OCI-LY1 (cell line): ENCODE data around the gene LRRC4B.

Source experiments
- CTCF ChIP-seq: fragments of 200-600 bp; sonication (generic), shearing (Covaris generic); IDR thresholded peaks from 2 replicates; pipeline ENCODE4 v1.5.1; 2017; ENCODE audit warnings: mild to moderate bottlenecking, antibody characterized with exemption, low read length, moderate library complexity, mixed read lengths
- EZH2 ChIP-seq: fragments of 200-600 bp; sonication (generic), shearing (Covaris generic); IDR thresholded peaks from 2 replicates; pipeline ENCODE4 v1.8.0; 2017; ENCODE audit warnings: borderline replicate concordance, mixed run types, mild to moderate bottlenecking, antibody characterized with exemption, low read length, moderate library complexity, mixed read lengths

- TF ChIP-seq CTCF = no peak
- TF ChIP-seq EZH2 = no peak
Measured at GRCh38 chr19:50516456-50516855, 51.8 kb downstream of the LRRC4B start.
